ENCODE results near the gene UBE2N. TPM values are rescaled to one million over a fixed set of nuclear protein-coding genes. Genes with fewer than 3 reads are reported as not detected.

The UBE2N gene, protein sequence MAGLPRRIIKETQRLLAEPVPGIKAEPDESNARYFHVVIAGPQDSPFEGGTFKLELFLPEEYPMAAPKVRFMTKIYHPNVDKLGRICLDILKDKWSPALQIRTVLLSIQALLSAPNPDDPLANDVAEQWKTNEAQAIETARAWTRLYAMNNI
- polyA plus RNA-seq (ENCODE audit: insufficient read length), result 92.0 TPM

GRCh38 chr12:93441617-93442410 lies at the start of gene UBE2N:
Gene UBE2N, minus strand, starts transcription at chr12:93441947. Its CDS starts 63 bp downstream, at chr12:93441884.
- peak; percentile 60 for DNase-seq (ENCODE audit: low read depth)

DNA sequence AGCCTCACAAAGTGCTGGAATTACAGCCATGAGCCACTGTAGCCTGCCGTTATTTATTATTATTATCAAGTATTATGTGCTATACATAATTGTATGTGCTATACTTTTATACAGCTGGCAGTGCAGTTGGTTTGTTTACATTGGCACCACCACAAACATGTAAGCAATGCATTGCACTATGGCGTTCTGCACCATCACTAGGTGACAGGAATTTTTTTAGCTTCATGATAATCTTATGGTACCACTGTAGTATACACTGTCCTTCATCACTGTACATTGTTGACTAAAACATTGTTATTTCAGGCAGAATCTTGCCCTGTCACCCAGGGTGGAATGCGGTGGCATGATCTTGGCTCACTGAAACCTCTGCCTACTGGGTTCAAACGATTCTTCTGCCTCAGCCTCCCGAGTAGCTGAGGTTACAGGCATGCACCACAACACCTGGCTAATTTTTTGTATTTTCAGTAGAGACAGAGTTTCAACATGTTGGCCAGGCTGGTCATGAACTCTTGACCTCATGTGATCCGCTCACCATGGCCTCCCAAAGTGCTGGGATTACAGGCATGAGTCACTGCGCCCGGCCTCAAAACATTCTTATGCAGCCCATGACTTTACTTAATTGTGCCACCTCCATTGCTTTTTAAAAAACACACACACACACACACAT lies 42.7 kb upstream of the UBE2N start:
- no peak for DNase-seq (ENCODE audit: low read depth)

- no peak for DNase-seq (ENCODE audit: low read depth)
These were observed 41.5 kb upstream of the UBE2N start for GRCh38 chr12:93483151-93483807.

DNA sequence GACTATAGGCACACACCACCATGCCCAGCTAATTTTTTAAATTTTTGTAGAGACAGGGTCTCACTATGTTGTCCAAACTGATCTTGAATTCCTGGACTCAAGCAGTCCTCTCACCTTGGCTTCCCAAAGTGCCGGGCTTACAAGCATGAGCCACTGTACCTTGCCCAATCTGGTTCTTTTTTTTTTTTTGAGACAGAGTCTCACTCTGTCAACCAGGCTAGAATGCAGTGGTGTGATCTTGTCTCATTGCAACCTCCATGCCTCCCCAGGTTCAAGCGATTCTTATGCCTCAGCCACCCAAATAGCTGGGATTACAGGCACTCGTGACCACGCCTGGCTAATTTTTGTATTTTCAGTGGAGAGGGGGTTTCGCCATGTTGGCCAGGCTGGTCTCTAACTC lies 41.0 kb upstream of the UBE2N start:
- no peak for DNase-seq (ENCODE audit: low read depth)

DNA sequence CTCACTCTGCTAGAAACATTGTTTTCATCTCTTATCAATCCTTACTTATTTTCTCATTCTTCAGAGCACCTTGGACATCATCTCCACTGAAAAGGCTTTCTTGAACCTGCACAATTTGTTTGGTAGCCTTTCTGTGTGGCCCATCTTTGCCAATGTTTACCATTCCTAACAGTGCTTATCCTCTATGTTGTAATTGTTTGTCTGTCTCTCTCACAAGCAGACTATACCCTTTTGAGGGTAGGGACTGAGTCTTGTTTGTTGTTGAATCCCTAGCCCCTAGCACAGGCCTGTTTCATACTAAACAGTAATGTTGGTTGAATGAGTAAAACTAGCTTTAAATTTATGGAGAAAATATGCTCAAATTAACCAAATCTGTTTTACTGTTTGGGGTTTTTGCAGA lies 34.8 kb upstream of the UBE2N start:
- DNase-seq (ENCODE audit: low read depth), result no peak

- no peak for DNase-seq (ENCODE audit: low read depth)
These were observed 27.6 kb upstream of the UBE2N start for GRCh38 chr12:93469386-93469785.

DNA sequence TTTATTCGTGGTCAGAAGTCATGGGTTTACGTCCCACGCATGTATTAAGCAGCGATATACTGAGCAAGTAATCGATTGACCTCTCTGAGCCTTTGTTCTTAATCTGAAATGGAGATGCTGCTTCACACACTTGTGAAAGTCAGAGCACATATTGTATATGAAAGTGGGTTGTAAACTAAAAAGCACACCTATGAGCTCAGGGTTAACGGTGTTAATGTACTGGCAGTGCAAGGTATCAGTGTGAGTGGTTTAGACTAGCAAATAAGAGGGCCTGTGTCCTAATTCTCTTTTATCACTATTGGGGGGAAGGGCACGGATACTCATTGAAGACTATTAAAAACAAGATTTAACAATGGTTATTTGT lies 26.2 kb upstream of the UBE2N start:
- no peak for DNase-seq (ENCODE audit: low read depth)

- peak; percentile 55 for DNase-seq (ENCODE audit: low read depth)
These were observed 25.7 kb upstream of the UBE2N start, which contains the start of gene MRPL42 for GRCh38 chr12:93467351-93468007. Gene MRPL42, plus strand, starts transcription at chr12:93467514. Its CDS starts 1,772 bp downstream, at chr12:93469286.

DNA sequence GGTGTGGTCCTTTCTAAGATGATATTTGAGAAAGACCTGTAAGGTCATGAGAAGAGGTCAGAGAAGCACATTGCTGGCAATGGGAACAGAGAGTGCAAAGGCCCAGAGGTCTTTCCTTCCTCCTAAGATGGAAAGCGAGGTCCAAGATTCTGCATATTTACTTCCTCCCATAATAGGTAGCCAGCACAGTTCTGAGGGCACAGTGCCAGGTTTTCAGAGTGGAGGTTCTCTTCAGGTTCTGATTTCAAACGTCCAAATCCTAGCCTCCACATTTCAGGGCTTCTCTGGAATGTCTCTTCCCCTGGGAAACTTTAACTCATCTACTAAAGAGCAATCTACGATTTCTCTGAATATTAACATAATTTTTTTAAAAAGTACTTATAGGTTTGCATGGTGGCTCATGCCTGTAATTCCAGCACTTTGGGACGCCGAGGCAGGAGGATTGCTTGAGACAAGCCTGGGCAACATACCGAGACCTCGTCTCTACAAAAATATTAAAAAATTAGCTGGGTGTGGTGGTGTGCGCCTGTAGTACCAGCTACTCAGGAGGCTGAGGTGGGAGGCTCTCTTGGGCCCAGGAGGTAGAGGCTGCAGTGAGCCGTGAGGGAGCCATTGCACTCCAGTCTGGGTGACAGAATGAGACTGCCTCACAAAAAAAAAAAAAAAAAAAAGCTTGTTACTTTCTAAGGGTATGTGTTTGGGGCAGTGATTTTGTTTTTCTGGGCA lies 25.0 kb upstream of the UBE2N start:
- DNase-seq (ENCODE audit: low read depth), result no peak

GRCh38 chr12:93465841-93466240 lies 24.1 kb upstream of the UBE2N start:
- no peak for DNase-seq (ENCODE audit: low read depth)

- DNase-seq (ENCODE audit: low read depth), result no peak
These were observed 19.8 kb upstream of the UBE2N start for GRCh38 chr12:93461503-93461902.

DNA sequence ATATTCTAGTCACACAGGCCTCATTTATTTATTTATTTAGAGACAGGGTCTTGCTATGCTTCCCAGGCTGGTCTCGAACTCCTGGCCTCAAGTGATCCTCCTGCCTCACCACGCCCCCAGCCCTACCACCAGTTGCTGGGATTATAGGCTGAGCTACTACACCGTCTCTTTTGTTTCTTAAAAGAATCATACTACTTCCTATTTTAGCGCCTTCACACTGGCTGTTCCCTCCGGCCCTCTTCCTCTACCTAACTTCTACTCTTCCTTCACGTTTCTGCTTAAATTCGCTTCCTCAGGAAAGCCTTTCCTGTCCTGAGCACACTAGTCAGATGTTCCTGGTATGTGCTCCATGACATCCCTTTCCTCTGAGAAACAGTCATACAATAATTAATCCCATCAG lies 19.2 kb upstream of the UBE2N start:
- DNase-seq (ENCODE audit: low read depth), result no peak

GRCh38 chr12:93460003-93460402 lies 18.3 kb upstream of the UBE2N start:
- DNase-seq (ENCODE audit: low read depth), result no peak

DNA sequence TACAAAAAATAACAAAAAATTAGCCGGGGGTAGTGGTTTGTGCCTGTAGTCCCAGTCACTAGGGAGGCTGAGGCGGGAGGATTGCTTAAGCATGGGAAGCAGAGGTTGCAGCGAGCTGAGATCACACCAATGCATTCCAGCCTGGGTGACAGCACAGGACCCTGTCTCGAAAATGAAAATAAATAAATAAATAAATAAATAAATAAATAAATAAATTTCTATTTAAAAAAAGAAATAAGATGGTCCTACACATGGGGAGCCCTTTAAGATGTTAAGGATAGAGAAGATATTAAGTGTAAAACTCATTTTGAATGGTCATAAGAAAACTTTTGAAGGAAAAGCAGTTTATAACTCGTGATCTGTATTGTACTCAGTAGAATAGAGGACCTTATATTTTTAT lies 17.4 kb upstream of the UBE2N start:
- no peak for DNase-seq (ENCODE audit: low read depth)

DNA sequence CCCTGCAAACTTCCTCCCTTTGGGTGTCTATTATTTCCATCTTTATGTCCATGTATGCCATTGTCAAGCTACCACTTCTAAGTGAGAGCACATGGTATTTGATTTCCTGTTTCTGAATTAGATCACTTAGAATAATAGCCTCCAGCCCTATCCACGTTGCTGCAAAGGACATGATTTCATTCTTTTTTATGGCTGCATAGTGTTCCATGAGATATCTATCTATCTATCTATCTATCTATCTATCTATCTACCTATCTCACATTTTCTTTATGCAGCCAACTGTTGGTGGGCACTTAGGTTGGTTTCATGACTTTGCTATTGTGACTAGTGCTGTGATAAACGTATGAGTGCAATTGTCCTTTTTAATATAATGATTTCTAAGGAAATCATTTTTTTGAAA lies 14.3 kb upstream of the UBE2N start:
- DNase-seq (ENCODE audit: low read depth), result no peak

- no peak for DNase-seq (ENCODE audit: low read depth)
These were observed 11.9 kb upstream of the UBE2N start for GRCh38 chr12:93453633-93454032.

GRCh38 chr12:93451423-93452158 lies 9.8 kb upstream of the UBE2N start:
- DNase-seq (ENCODE audit: low read depth), result no peak

GRCh38 chr12:93449277-93449676 lies 7.5 kb upstream of the UBE2N start:
- DNase-seq (ENCODE audit: low read depth), result no peak

- no peak for DNase-seq (ENCODE audit: low read depth)
These were observed 7.0 kb upstream of the UBE2N start for GRCh38 chr12:93448796-93449195.

- DNase-seq (ENCODE audit: low read depth), result no peak
These were observed 6.0 kb upstream of the UBE2N start for GRCh38 chr12:93447555-93448290.
